ENCODE data around the gene RASGRP3.

GRCh38 chr2:33577084-33577483 is 100.6 kb downstream of the RASGRP3 start:
- no peak for TF ChIP-seq CTCF (IDR thresholded peaks at IDR 0.05)
- TF ChIP-seq ZFX (IDR thresholded peaks at IDR 0.05; ENCODE audit: borderline replicate concordance) = no peak
